H9 (cell line): ENCODE results near the gene REEP1. TPM values are rescaled to one million over a fixed set of nuclear protein-coding genes. Genes with fewer than 3 reads are reported as not detected.

Source experiments
- DNase-seq: peaks from one replicate; pipeline ENCODE4 v3.0.0-alpha.2; 2017
- H2AFZ ChIP-seq: one replicate; pipeline ENCODE4 v1.6.1; 2013; ENCODE audit warnings: mild to moderate bottlenecking, low read length, control low read depth, moderate library complexity
- H2AK5ac ChIP-seq: 2 replicates; pipeline ENCODE4 v1.6.1; 2013; ENCODE audit warnings: low read length, control low read depth, mixed read lengths; ENCODE audit not compliant: insufficient read length
- H2BK120ac ChIP-seq: one replicate; pipeline ENCODE4 v1.6.1; 2013; ENCODE audit warnings: low read depth, mild to moderate bottlenecking, low read length, control low read depth, inconsistent platforms; ENCODE audit not compliant: poor library complexity, severe bottlenecking
- H2BK12ac ChIP-seq: 2 replicates; pipeline ENCODE4 v1.6.1; 2013; ENCODE audit warnings: low read length, control low read depth, mixed read lengths, low read depth; ENCODE audit not compliant: insufficient read length
- H2BK15ac ChIP-seq: 2 replicates; pipeline ENCODE4 v1.6.1; 2013; ENCODE audit warnings: low read depth, low read length, control low read depth
- H2BK20ac ChIP-seq: one replicate; pipeline ENCODE4 v1.6.1; 2013; ENCODE audit warnings: low read depth, mild to moderate bottlenecking, low read length, control low read depth, inconsistent platforms; ENCODE audit not compliant: poor library complexity, severe bottlenecking
- H2BK5ac ChIP-seq: 2 replicates; pipeline ENCODE4 v1.6.1; 2013; ENCODE audit warnings: low read length, control low read depth, mixed read lengths; ENCODE audit not compliant: insufficient read length
- H3K14ac ChIP-seq: 2 replicates; pipeline ENCODE4 v1.6.1; 2013; ENCODE audit warnings: low read length, control low read depth; ENCODE audit not compliant: insufficient read depth
- H3K18ac ChIP-seq: 2 replicates; pipeline ENCODE4 v1.6.1; 2013; ENCODE audit warnings: low read depth, mild to moderate bottlenecking, mixed read lengths, low read length, control low read depth; ENCODE audit not compliant: insufficient read length
- H3K23ac ChIP-seq: 2 replicates; pipeline ENCODE4 v1.6.1; 2013; ENCODE audit warnings: low read length, control low read depth, mixed read lengths, low read depth; ENCODE audit not compliant: insufficient read length
- H3K23me2 ChIP-seq: 2 replicates; pipeline ENCODE4 v1.6.1; 2013; ENCODE audit warnings: low read depth, mild to moderate bottlenecking, mixed read lengths, low read length, control low read depth; ENCODE audit not compliant: insufficient read length, poor library complexity, severe bottlenecking
- H3K27ac ChIP-seq: 2 replicates; pipeline ENCODE4 v1.5.1; 2013; ENCODE audit warnings: low read length, control low read depth, mixed read lengths, low read depth; ENCODE audit not compliant: insufficient read length
- H3K27me3 ChIP-seq: 2 replicates; pipeline ENCODE4 v1.6.1; 2013; ENCODE audit warnings: low read length, control low read depth, inconsistent platforms; ENCODE audit not compliant: insufficient read depth
- H3K4ac ChIP-seq: 2 replicates; pipeline ENCODE4 v1.6.1; 2013; ENCODE audit warnings: low read depth, mild to moderate bottlenecking, control low read depth, inconsistent platforms, low read length, moderate library complexity
- H3K4me1 ChIP-seq: 2 replicates; pipeline ENCODE4 v1.6.1; 2013; ENCODE audit warnings: low read length, control low read depth, inconsistent platforms; ENCODE audit not compliant: insufficient read depth
- H3K4me2 ChIP-seq: 2 replicates; pipeline ENCODE4 v1.6.1; 2013; ENCODE audit warnings: low read length, control low read depth, mixed read lengths; ENCODE audit not compliant: insufficient read length, insufficient read depth
- H3K56ac ChIP-seq: 2 replicates; pipeline ENCODE4 v1.6.1; 2013; ENCODE audit warnings: low read depth, mild to moderate bottlenecking, mixed read lengths, low read length, control low read depth; ENCODE audit not compliant: insufficient read length
- H3K79me1 ChIP-seq: 2 replicates; pipeline ENCODE4 v1.6.1; 2013; ENCODE audit warnings: low read depth, mild to moderate bottlenecking, moderate library complexity, low read length, control low read depth, inconsistent platforms; ENCODE audit not compliant: insufficient read depth, poor library complexity, severe bottlenecking
- H3K79me2 ChIP-seq: 2 replicates; pipeline ENCODE4 v1.6.1; 2013; ENCODE audit warnings: low read length, control low read depth, inconsistent platforms; ENCODE audit not compliant: insufficient read depth
- H3K9ac ChIP-seq: 2 replicates; pipeline ENCODE4 v1.6.1; 2013; ENCODE audit warnings: low read length, control low read depth, mixed read lengths; ENCODE audit not compliant: insufficient read length; ENCODE audit errors: extremely low read depth
- H3K9me3 ChIP-seq: one replicate; pipeline ENCODE4 v1.6.1; 2013; ENCODE audit warnings: low read depth, low read length, inconsistent platforms; ENCODE audit not compliant: control insufficient read depth
- H3T11ph ChIP-seq: one replicate; pipeline ENCODE4 v1.6.1; 2013; ENCODE audit warnings: mild to moderate bottlenecking, low read length, control low read depth, inconsistent platforms
- H4K20me1 ChIP-seq: one replicate; pipeline ENCODE4 v1.6.1; 2013; ENCODE audit not compliant: control insufficient read depth, insufficient read length, insufficient read depth
- H4K5ac ChIP-seq: 2 replicates; pipeline ENCODE4 v1.6.1; 2013; ENCODE audit warnings: low read depth, mild to moderate bottlenecking, mixed read lengths, low read length, control low read depth; ENCODE audit not compliant: insufficient read length
- H4K8ac ChIP-seq: replicated peaks from 2 replicates; pipeline ENCODE4 v1.6.1; 2013; ENCODE audit warnings: low read length, control low read depth, mixed read lengths, low read depth; ENCODE audit not compliant: insufficient read length
- H4K91ac ChIP-seq: 2 replicates; pipeline ENCODE4 v1.6.1; 2013; ENCODE audit warnings: low read depth, mild to moderate bottlenecking, moderate library complexity, mixed read lengths, low read length, control low read depth; ENCODE audit not compliant: insufficient read length
- H3K27ac Mint-ChIP-seq, 3 experiments: 2 replicates in 2 of 3; 3 replicates in 1 of 3; pipeline ENCODE4 v1.8.0; 2020 to 2021; ENCODE audit warnings: mixed read lengths in 3 of 3, mild to moderate bottlenecking in 1 of 3, moderate library complexity in 1 of 3
- H3K27me3 Mint-ChIP-seq: 2 replicates; pipeline ENCODE4 v1.8.0; 2021; ENCODE audit warnings: low read depth, mild to moderate bottlenecking, moderate library complexity, mixed read lengths
- H3K36me3 Mint-ChIP-seq, 3 experiments: 2 replicates in 2 of 3; 3 replicates in 1 of 3; pipeline ENCODE4 v1.8.0; 2020 to 2021; ENCODE audit warnings: low read depth in 3 of 3, mixed read lengths in 3 of 3; ENCODE audit not compliant: insufficient read depth in 1 of 3
- H3K4me1 Mint-ChIP-seq, 2 experiments: 2 replicates each; pipeline ENCODE4 v1.8.0; 2020; ENCODE audit warnings: mixed read lengths in 2 of 2
- H3K4me3 Mint-ChIP-seq, 2 experiments: 2 replicates in 1 of 2; 3 replicates in 1 of 2; pipeline ENCODE4 v1.8.0; 2020 to 2021; ENCODE audit warnings: mild to moderate bottlenecking in 2 of 2, mixed read lengths in 2 of 2, moderate library complexity in 1 of 2
- H3K9me3 Mint-ChIP-seq, 2 experiments: 2 replicates in 1 of 2; 3 replicates in 1 of 2; pipeline ENCODE4 v1.8.0; 2020; ENCODE audit warnings: mild to moderate bottlenecking in 2 of 2, mixed read lengths in 2 of 2, moderate library complexity in 1 of 2
- CTCF ChIP-seq: fragments of 200-600 bp; sonication (generic); conservative IDR thresholded peaks from 3 replicates; pipeline ENCODE4 v1.8.0; 2021; ENCODE audit warnings: antibody characterized with exemption, mild to moderate bottlenecking
- WGBS: extraction: QIAGEN DNeasy Blood & Tissue Kit; methylation state at CpG from one replicate; pipeline ENCODE4 v1.1.7; 2013; ENCODE audit warnings: missing lambda C conversion rate, low lambda C conversion rate, mixed read lengths; ENCODE audit not compliant: insufficient read length; ENCODE audit errors: extremely low coverage; 5-methylcytosine and 5-hydroxymethylcytosine counted together
- total RNA-seq: library from RNA; stranded (reverse); gene quantifications from 2 replicates; pipeline ENCODE4 v1.2.1, GENCODE V29; 2021

Gene REEP1
- total RNA-seq, 1 experiment from 2014 or later: 1.3 TPM

- WGBS: no CpG with 5 or more reads among the region's 2 CpGs
- H4K91ac ChIP-seq: no peak overlapping the region
- peaks cover 7 to 8% of the 10 kb centered on the region in 2 experiments for H3K9me3 Mint-ChIP-seq
- H3K4me1 Mint-ChIP-seq: peaks cover 0 to 4% of the 10 kb centered on the region in 2 experiments; a peak in 2 of 4 replicates
- H3K27ac Mint-ChIP-seq: no peak overlapping the region
- H3K9ac ChIP-seq: no peak overlapping the region
- no peaks in the 10 kb centered on the region for H3K9me3 ChIP-seq
- no peak overlapping the region for H2AFZ ChIP-seq
- H3K27me3 Mint-ChIP-seq: peaks cover 66% of the 10 kb centered on the region
- H3K56ac ChIP-seq: no peak overlapping the region
- H3K36me3 Mint-ChIP-seq: no peaks in the 10 kb centered on the region
- H3K23me2 ChIP-seq: no peaks in the 10 kb centered on the region
- no peak overlapping the region for H3T11ph ChIP-seq
- H2BK5ac ChIP-seq: no peak overlapping the region
- H3K14ac ChIP-seq: no peak overlapping the region
- H4K5ac ChIP-seq: no peak overlapping the region
- no peak overlapping the region for H2BK20ac ChIP-seq
- H2BK120ac ChIP-seq: no peak overlapping the region
- H4K20me1 ChIP-seq: no peaks in the 10 kb centered on the region
- no peak overlapping the region for H3K23ac ChIP-seq
- H3K27ac ChIP-seq: no peak overlapping the region
- no peak overlapping the region for H2BK12ac ChIP-seq
- no peak overlapping the region for H2AK5ac ChIP-seq
- DNase-seq: no peak
- no peak overlapping the region for H3K18ac ChIP-seq
- no peaks in the 10 kb centered on the region for H3K79me1 ChIP-seq
- no peak overlapping the region for H4K8ac ChIP-seq
- no peak overlapping the region for H3K4me3 Mint-ChIP-seq
- H3K27me3 ChIP-seq: no peaks in the 10 kb centered on the region
- H2BK15ac ChIP-seq: no peak overlapping the region
- H3K4ac ChIP-seq: no peak overlapping the region
- H3K4me1 ChIP-seq: no peaks in the 10 kb centered on the region
- no peak for TF ChIP-seq CTCF
- no peaks in the 10 kb centered on the region for H3K79me2 ChIP-seq
- no peak overlapping the region for H3K4me2 ChIP-seq
These were observed 7.4 kb downstream of the REEP1 start for GRCh38 chr2:86330001-86330400.
